IMR-90 (cell line): ENCODE results near the gene TRAFD1. TPM values are rescaled to one million over a fixed set of nuclear protein-coding genes. Genes with fewer than 3 reads are reported as not detected.

Experiments
- ATAC-seq: fragments of 200-7000 bp; cut with Tn5 transposase; 2 replicates; pipeline ENCODE4 v1.9.1; 2020; ENCODE audit warnings: low read depth, mild to moderate bottlenecking, moderate library complexity
- BruUV-seq: library from RNA; stranded (reverse); fragments of 400-500 nt; replicated peaks from 2 replicates; lab custom pipeline; 2021; lab: Mats Ljungman, UMichigan
- CTCF ChIA-PET: fragments of 300-600 bp; formaldehyde crosslinking; extraction: SDS; loops from one replicate; lab custom pipeline; 2021; ENCODE audit warnings: antibody characterized with exemption; lab: Yijun Ruan, JAX
- POLR2A ChIA-PET: fragments of 300-600 bp; sonication (Branson Sonifier 250); formaldehyde crosslinking; loops from one replicate; lab custom pipeline; 2022; ENCODE audit warnings: antibody characterized with exemption; ENCODE audit not compliant: unreplicated experiment; lab: Charles Lee
- DNase-seq: peaks from one replicate; pipeline ENCODE4 v3.0.0; 2013
- H2AFZ ChIP-seq: replicated peaks from 2 replicates; pipeline ENCODE3; 2013; ENCODE audit warnings: low read length, mild to moderate bottlenecking; ENCODE audit not compliant: poor library complexity
- H2AK5ac ChIP-seq: 2 replicates; pipeline ENCODE4 v1.6.1; 2013; ENCODE audit warnings: low read depth, low read length, inconsistent platforms
- H2AK9ac ChIP-seq: replicated peaks from 2 replicates; pipeline ENCODE3; 2013; ENCODE audit warnings: mild to moderate bottlenecking, low read depth, low read length, moderate library complexity; ENCODE audit not compliant: poor library complexity
- H2BK120ac ChIP-seq: 2 replicates; pipeline ENCODE4 v1.6.1; 2013; ENCODE audit warnings: low read depth, low read length, inconsistent platforms
- H2BK15ac ChIP-seq: 3 replicates; pipeline ENCODE4 v1.6.1; 2013; ENCODE audit warnings: low read depth, low read length, inconsistent platforms
- H2BK20ac ChIP-seq: 2 replicates; pipeline ENCODE4 v1.6.1; 2013; ENCODE audit warnings: low read depth, mild to moderate bottlenecking, inconsistent platforms, low read length, moderate library complexity
- H2BK5ac ChIP-seq: 2 replicates; pipeline ENCODE4 v1.6.1; 2013; ENCODE audit warnings: mild to moderate bottlenecking, low read depth, low read length, inconsistent platforms; ENCODE audit not compliant: poor library complexity, severe bottlenecking
- H3K14ac ChIP-seq: replicated peaks from 2 replicates; pipeline ENCODE4 v1.6.1; 2013; ENCODE audit warnings: low read depth, low read length, inconsistent platforms
- H3K18ac ChIP-seq: 2 replicates; pipeline ENCODE4 v1.6.1; 2013; ENCODE audit warnings: low read depth, low read length, control low read depth
- H3K23ac ChIP-seq: 2 replicates; pipeline ENCODE4 v1.6.1; 2013; ENCODE audit warnings: low read depth, low read length, inconsistent platforms
- H3K27ac ChIP-seq: 2 replicates; pipeline ENCODE4 v1.5.1; 2013; ENCODE audit warnings: mild to moderate bottlenecking, control low read depth, low read length; ENCODE audit not compliant: insufficient read depth
- H3K27me3 ChIP-seq: 2 replicates; pipeline ENCODE4 v1.6.1; 2013; ENCODE audit warnings: low read length; ENCODE audit not compliant: control insufficient read depth, insufficient read depth
- H3K36me3 ChIP-seq: 2 replicates; pipeline ENCODE4 v1.6.1; 2013; ENCODE audit warnings: low read length, mixed read lengths; ENCODE audit not compliant: control insufficient read depth, insufficient read depth
- H3K4ac ChIP-seq: 2 replicates; pipeline ENCODE4 v1.6.1; 2013; ENCODE audit warnings: low read depth, low read length, inconsistent platforms
- H3K4me1 ChIP-seq: 2 replicates; pipeline ENCODE4 v1.6.1; 2013; ENCODE audit warnings: low read length, mixed read lengths; ENCODE audit not compliant: control insufficient read depth, insufficient read depth
- H3K4me2 ChIP-seq: 2 replicates; pipeline ENCODE4 v1.6.1; 2013; ENCODE audit warnings: low read depth, mild to moderate bottlenecking, control low read depth, low read length, moderate library complexity
- H3K4me3 ChIP-seq: 2 replicates; pipeline ENCODE4 v1.5.1; 2013; ENCODE audit warnings: low read depth, mild to moderate bottlenecking, control low read depth, low read length, moderate library complexity; ENCODE audit not compliant: insufficient read depth
- H3K56ac ChIP-seq: 2 replicates; pipeline ENCODE4 v1.6.1; 2013; ENCODE audit warnings: low read length, inconsistent platforms; ENCODE audit not compliant: insufficient read depth; ENCODE audit errors: extremely low read depth
- H3K79me1 ChIP-seq, 2 experiments: 2 replicates each; pipeline ENCODE4 v1.6.1; 2013; ENCODE audit warnings: low read length in 2 of 2, inconsistent platforms in 1 of 2, low read depth in 1 of 2
- H3K9ac ChIP-seq: 2 replicates; pipeline ENCODE4 v1.6.1; 2013; ENCODE audit warnings: low read depth, low read length, control low read depth
- H3K9me1 ChIP-seq: 2 replicates; pipeline ENCODE4 v1.6.1; 2013; ENCODE audit warnings: low read length, inconsistent platforms; ENCODE audit not compliant: insufficient read depth
- H3K9me3 ChIP-seq: 2 replicates; pipeline ENCODE4 v1.6.1; 2013; ENCODE audit warnings: low read length; ENCODE audit not compliant: control insufficient read depth, insufficient read depth
- H4K20me1 ChIP-seq: 2 replicates; pipeline ENCODE4 v1.6.1; 2013; ENCODE audit warnings: low read length, inconsistent platforms; ENCODE audit not compliant: insufficient read depth
- H4K5ac ChIP-seq: 2 replicates; pipeline ENCODE4 v1.6.1; 2013; ENCODE audit warnings: mild to moderate bottlenecking, low read depth, low read length, control low read depth
- H4K8ac ChIP-seq, 2 experiments: 2 replicates each; pipeline ENCODE4 v1.6.1; 2013; ENCODE audit warnings: low read depth in 2 of 2, low read length in 2 of 2, control low read depth in 1 of 2, inconsistent platforms in 1 of 2
- H4K91ac ChIP-seq: 2 replicates; pipeline ENCODE4 v1.6.1; 2013; ENCODE audit warnings: low read depth, low read length, inconsistent platforms; ENCODE audit not compliant: insufficient read depth
- BHLHE40 ChIP-seq: fragments of 150-350 bp; IDR thresholded peaks from 2 replicates; pipeline ENCODE4 v1.6.1; 2016; ENCODE audit warnings: mild to moderate bottlenecking, low read depth, low read length
- CEBPB ChIP-seq: IDR thresholded peaks from 2 replicates; pipeline ENCODE4 v1.6.1; 2012; ENCODE audit warnings: low read depth, low read length, improper control_type of control experiment
- FOS ChIP-seq: fragments of 150-350 bp; IDR thresholded peaks from 2 replicates; pipeline ENCODE4 v1.6.1; 2016; ENCODE audit warnings: low read depth, low read length
- MAFK ChIP-seq: IDR thresholded peaks from 2 replicates; pipeline ENCODE4 v1.6.1; 2012; ENCODE audit warnings: low read depth, low read length, improper control_type of control experiment
- RCOR1 ChIP-seq: IDR thresholded peaks from 2 replicates; pipeline ENCODE4 v1.6.1; 2012; ENCODE audit warnings: mild to moderate bottlenecking, low read length, improper control_type of control experiment; ENCODE audit not compliant: insufficient replicate concordance
- RFX5 ChIP-seq: IDR thresholded peaks from 2 replicates; pipeline ENCODE4 v1.8.0; 2012; ENCODE audit warnings: low read depth, mild to moderate bottlenecking, low read length, moderate library complexity
- WGBS, 2 experiments: methylation state at CpG; one replicate each; pipeline versions ENCODE4 v1.1.5 to v1.1.7; 2013; ENCODE audit warnings: missing lambda C conversion rate in 2 of 2; ENCODE audit not compliant: insufficient read length in 1 of 2; ENCODE audit errors: extremely low coverage in 2 of 2; 5-methylcytosine and 5-hydroxymethylcytosine counted together
- dilution Hi-C: fragments of 300-500 bp; cut with HindIII; formaldehyde crosslinking; loops from one replicate; pipeline ENCODE4 v1.14.3; 2018; ENCODE audit warnings: low sequenced_read_pairs; ENCODE audit not compliant: unreplicated experiment
- in situ Hi-C: fragments of 300-500 bp; cut with MboI; formaldehyde crosslinking; loops from 3 replicates; pipeline ENCODE4 v1.14.3; 2019; ENCODE audit warnings: low sequenced_read_pairs, inconsistent platforms, mixed read lengths
- intact Hi-C: fragments of 100-400 bp; cut with micrococcal nuclease; formaldehyde crosslinking; loops from 2 replicates; pipeline ENCODE4 v1.10.0; 2022
- polyA plus RNA-seq, 3 experiments: library from polyadenylated mRNA; depleted of rRNA; stranded (reverse); fragments of >200 nt; gene quantifications; 2 replicates each; pipeline ENCODE4 v1.2.3, GENCODE V29; 2012; ENCODE audit warnings: low replicate concordance in 1 of 3
- total RNA-seq: library from RNA; depleted of rRNA; stranded (reverse); fragments of >200 nt; gene quantifications from 2 replicates; pipeline ENCODE4 v1.2.3, GENCODE V29; 2012
- TF ChIP-seq, protein P1 (sequence below): fragments of 150-350 bp; IDR thresholded peaks from 2 replicates; pipeline ENCODE4 v1.6.1; 2017; ENCODE audit warnings: mild to moderate bottlenecking, antibody characterized with exemption, low read length, low read depth

TRAFD1 gene
- total and polyA plus RNA-seq, 2 of the 4 experiments (the other 2 are of a cell fraction), result 41.3 to 70.4 TPM

DNA sequence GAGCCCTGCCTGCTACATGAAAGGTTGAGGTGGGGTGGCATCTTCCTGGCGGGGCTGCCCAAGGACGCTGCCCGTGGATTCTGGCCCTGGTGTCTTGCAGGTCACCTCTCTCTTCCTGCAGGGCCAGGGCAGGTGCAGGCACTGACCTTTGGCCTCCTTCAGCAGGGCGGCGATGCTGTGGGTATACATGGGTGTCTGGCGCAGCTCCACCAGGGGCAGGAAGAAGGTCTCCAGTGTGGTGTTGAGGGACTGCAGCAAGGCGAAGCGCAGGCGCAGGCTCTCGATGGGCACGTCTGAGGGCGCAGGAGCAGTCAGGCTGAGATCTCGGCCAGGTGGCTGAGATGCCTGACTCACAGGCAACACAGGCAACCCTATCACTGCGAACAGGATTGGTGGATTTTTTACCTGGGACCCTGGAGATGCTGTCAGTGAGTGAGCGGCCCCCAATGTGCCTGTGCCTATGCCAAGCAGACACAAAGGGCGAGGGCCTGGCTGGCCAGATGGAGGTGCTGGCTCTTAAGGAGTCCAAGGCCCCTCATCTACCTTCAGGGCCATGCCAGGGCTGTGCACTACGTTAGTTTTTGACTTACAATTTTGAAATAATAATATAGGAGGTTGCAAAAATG lies 45.7 kb downstream of the TRAFD1 start:
- in situ Hi-C loops (no loop called here), intact Hi-C loops (no loop called here), dilution Hi-C loops (no loop called here)
- Histone ChIP-seq H3K56ac (no peak overlapping the region), H4K5ac (no peak overlapping the region), H3K27ac (no peak overlapping the region), H3K23ac (no peak overlapping the region), H3K4ac (no peak overlapping the region), H2AK9ac (peak overlapping the region; percentile 2), H3K4me3 (no peak overlapping the region), H2BK20ac (no peak overlapping the region), H3K4me2 (no peak overlapping the region), H3K4me1 (no peaks in the 10 kb centered on the region), H2AFZ (no peak overlapping the region), H3K18ac (no peak overlapping the region), H3K9me1 (0 out of 2 replicates have a peak, but pooled peaks cover 10% of the 10 kb centered on the region), H3K9ac (no peak overlapping the region), H2AK5ac (no peak overlapping the region), H2BK120ac (no peak overlapping the region), H2BK15ac (no peak overlapping the region), H4K91ac (no peak overlapping the region), H2BK5ac (no peak overlapping the region), H3K79me1 (no peaks in the 10 kb centered on the region), H3K9me3 (no peaks in the 10 kb centered on the region), H4K20me1 (no peaks in the 10 kb centered on the region), H3K14ac (no peak overlapping the region), H3K27me3 (no peaks in the 10 kb centered on the region), H4K8ac (no peak overlapping the region), H3K36me3 (peaks cover 37% of the 10 kb centered on the region)
- DNase-seq (no peak), ATAC-seq (no peak)
- ChIA-PET POLR2A (no interaction called here), CTCF (interaction anchor here (1.3 kb wide), 1 partner anchor 11 kb away, joined by 4 read pairs; no protein-coding TSS in a partner anchor)
- 100% methylated on average over 8 of the region's 17 CpGs; no CpG with 5 or more reads in 1 of the 2 experiments for WGBS, 2 experiments
- BruUV-seq, result no TSS peak
- TF ChIP-seq MAFK (no peak), BHLHE40 (no peak), RFX5 (no peak), CEBPB (no peak), RCOR1 (no peak), FOS (no peak)
- TF ChIP-seq, protein P1, sequence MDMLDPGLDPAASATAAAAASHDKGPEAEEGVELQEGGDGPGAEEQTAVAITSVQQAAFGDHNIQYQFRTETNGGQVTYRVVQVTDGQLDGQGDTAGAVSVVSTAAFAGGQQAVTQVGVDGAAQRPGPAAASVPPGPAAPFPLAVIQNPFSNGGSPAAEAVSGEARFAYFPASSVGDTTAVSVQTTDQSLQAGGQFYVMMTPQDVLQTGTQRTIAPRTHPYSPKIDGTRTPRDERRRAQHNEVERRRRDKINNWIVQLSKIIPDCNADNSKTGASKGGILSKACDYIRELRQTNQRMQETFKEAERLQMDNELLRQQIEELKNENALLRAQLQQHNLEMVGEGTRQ, result no peak
